ENCODE data around the gene PHRF1. TPM values are rescaled to one million over a fixed set of nuclear protein-coding genes. Genes with fewer than 3 reads are reported as not detected.
"Not testable (repeated sequence)": the region's sequence is repeated elsewhere in the genome, so short reads cannot be mapped to it uniquely, and the experiment has no call there.

Gene PHRF1
- total RNA-seq, 1 donor from 2014 or later, result 28.0 TPM

GRCh38 chr11:650482-650881, 74.2 kb downstream of the PHRF1 start:
- no peak for DNase-seq (ENCODE audit: low read depth, low spot score)

- not testable (repeated sequence) for DNase-seq (ENCODE audit: low read depth, low spot score)
Measured at GRCh38 chr11:653136-653535, 76.9 kb downstream of the PHRF1 start.

DNA sequence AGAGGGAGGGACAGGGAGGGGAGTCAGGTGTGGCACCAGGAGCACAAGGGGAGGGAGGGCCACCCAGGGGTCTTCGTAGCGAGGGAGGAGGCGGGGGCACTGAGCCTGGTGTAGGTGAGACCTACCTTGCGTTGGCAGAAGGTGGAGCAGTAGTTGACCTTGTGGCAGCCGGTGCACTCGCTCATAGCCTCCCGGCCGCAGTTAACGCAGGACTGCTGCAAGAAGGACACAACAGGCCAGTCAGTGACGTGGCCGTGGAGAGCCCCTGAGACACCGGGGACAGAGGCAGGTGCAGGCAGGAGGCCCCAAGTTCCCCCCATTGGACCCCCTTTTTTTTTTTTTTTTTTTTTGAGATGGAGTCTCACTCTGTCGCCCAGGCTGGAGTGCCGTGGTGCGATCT, 77.6 kb downstream of the PHRF1 start:
- no peak for DNase-seq (ENCODE audit: low read depth, low spot score)

DNA sequence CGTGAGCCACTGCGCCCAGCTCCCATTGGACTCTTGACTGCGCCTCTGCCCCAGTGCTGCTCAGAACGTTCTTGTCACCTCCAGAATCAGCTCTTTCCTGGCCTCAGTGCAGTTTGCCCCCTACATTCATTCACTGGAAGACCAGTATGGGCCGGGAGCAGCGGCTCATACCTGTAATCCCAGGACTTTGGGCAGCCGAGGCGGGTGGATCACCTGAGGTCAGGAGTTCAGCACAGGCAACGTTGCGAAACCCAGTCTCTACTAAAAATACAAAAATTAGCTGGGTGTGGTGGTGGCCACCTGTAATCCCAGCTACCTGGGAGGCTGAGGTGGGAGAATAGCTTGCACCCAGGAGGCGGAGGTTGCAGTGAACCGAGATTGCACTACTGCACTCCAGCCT, 78.2 kb downstream of the PHRF1 start:
- not testable (repeated sequence) for DNase-seq (ENCODE audit: low read depth, low spot score)

- no peak for DNase-seq (ENCODE audit: low read depth, low spot score)
Measured at GRCh38 chr11:655036-655726, 78.9 kb downstream of the PHRF1 start.

DNA sequence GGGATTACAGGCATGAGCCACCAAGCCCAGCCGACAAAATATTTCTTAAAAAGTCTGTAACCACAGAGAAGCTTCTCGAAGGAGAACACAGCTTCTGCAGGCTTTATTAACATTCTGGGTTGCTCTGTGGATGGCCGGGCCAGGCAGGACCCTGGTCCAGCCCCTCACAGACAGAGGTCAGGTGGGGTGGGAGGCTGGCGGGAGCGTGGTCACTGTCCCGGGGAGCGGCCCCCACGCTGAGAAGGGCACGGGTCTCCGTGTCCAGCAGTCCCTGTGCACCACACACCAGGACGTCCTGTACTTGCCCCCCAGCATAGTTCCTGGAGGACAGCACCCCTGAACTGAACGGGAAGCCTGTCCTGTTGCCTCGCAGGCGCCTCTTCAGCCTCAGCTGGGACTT, 80.2 kb downstream of the PHRF1 start:
- DNase-seq (ENCODE audit: low read depth, low spot score), result no peak

GRCh38 chr11:656866-657265, 80.6 kb downstream of the PHRF1 start:
- no peak for DNase-seq (ENCODE audit: low read depth, low spot score)

DNA sequence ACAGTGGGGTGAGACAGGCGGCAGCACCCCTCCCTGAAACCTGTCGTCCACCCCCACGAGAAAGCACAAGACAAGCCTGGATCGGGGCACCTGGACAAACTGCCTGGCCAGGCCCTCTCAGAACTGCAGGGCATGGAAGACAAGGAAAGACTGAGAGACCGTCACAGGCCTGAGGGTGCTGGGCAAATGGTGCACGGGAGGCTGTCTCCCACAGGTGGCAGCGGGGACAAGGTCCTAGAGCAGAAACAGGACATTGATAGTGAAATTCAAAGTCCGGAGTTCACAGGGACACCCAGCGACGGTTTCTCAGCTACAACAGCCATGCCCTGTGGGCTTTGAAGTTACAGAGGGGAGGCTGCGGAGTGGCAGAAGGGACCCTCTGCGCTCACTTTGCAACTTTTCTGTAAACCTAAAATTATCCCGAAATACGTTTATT, 81.4 kb downstream of the PHRF1 start:
- DNase-seq (ENCODE audit: low read depth, low spot score), result no peak

GRCh38 chr11:659532-660085, 83.3 kb downstream of the PHRF1 start:
- DNase-seq (ENCODE audit: low read depth, low spot score), result no peak

DNA sequence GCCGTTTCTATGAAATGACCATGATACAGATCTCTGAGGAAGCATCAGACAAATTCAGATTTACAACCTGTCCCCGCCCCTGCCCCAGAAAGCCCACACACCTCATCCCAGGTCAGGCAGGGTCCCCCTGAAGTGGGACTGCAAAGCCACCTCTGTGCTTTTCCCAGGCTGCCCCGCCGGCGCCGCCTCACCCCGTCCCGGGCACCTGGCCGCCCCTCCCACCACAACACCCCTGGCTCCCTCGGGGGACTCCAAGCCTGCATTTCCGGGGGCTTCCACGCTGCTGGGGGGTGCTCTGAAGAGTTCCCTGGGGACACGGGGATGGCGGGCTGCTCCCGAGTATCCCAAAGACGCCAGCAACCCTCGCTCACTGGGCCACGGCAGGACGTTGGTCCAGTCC, 84.0 kb downstream of the PHRF1 start:
- no peak for DNase-seq (ENCODE audit: low read depth, low spot score)

GRCh38 chr11:660681-661444, 84.6 kb downstream of the PHRF1 start:
- no peak for DNase-seq (ENCODE audit: low read depth, low spot score)

Other genes with a start within 250 kb of the PHRF1 start
- 1.5 TPM in 2 replicates for gene B4GALNT4, start 207.0 kb upstream of the PHRF1 start, total RNA-seq
- 0.26 and 0.67 TPM in 2 replicates for gene PKP3, start 182.3 kb upstream of the PHRF1 start, total RNA-seq
- gene SIGIRR, start 161.5 kb upstream of the PHRF1 start, total RNA-seq, result 27.6 and 39.6 TPM in 2 replicates
- gene ANO9, start 134.5 kb upstream of the PHRF1 start, total RNA-seq, result 0.07 TPM in 1 of 2 replicates, not detected in the other
- gene PTDSS2, start 126.2 kb upstream of the PHRF1 start, total RNA-seq, result 32.1 and 39.7 TPM in 2 replicates
- gene RNH1, start 69.2 kb upstream of the PHRF1 start, total RNA-seq, result 288 and 306 TPM in 2 replicates
- 77.7 and 91.6 TPM in 2 replicates for gene HRAS, start 40.9 kb upstream of the PHRF1 start, total RNA-seq
- 0.40 and 0.46 TPM in 2 replicates for gene LRRC56, start 38.9 kb upstream of the PHRF1 start, total RNA-seq
- gene LMNTD2, start 15.7 kb upstream of the PHRF1 start, total RNA-seq, result 0.56 and 0.86 TPM in 2 replicates
- 11.5 and 14.4 TPM in 2 replicates for gene RASSF7, start 15.5 kb upstream of the PHRF1 start, total RNA-seq
- gene IRF7, start 39.5 kb downstream of the PHRF1 start, total RNA-seq, result 8.7 and 16.5 TPM in 2 replicates
- not detected in 2 replicates for gene CDHR5, start 48.5 kb downstream of the PHRF1 start, total RNA-seq
- not detected in 2 replicates for gene SCT, start 50.7 kb downstream of the PHRF1 start, total RNA-seq
- gene DRD4, start 60.8 kb downstream of the PHRF1 start, total RNA-seq, result not detected in 2 replicates
- 45.1 and 66.1 TPM in 2 replicates for gene DEAF1, start 118.8 kb downstream of the PHRF1 start, total RNA-seq
- 8.4 and 9.7 TPM in 2 replicates for gene TMEM80, start 119.3 kb downstream of the PHRF1 start, total RNA-seq
- gene EPS8L2, start 129.8 kb downstream of the PHRF1 start, total RNA-seq, result 2.0 and 3.0 TPM in 2 replicates
- 278 and 283 TPM in 2 replicates for gene TALDO1, start 171.0 kb downstream of the PHRF1 start, total RNA-seq
- 37.5 and 38.1 TPM in 2 replicates for gene GATD1, start 201.0 kb downstream of the PHRF1 start, total RNA-seq
- 0.13 and 0.14 TPM in 2 replicates for gene CEND1, start 213.6 kb downstream of the PHRF1 start, total RNA-seq
- 9.0 and 9.2 TPM in 2 replicates for gene SLC25A22, start 221.8 kb downstream of the PHRF1 start, total RNA-seq
- gene PIDD1, start 228.8 kb downstream of the PHRF1 start, total RNA-seq, result 7.0 and 7.5 TPM in 2 replicates
- 248 and 277 TPM in 2 replicates for gene RPLP2, start 233.5 kb downstream of the PHRF1 start, total RNA-seq
- 21.5 and 22.4 TPM in 2 replicates for gene PNPLA2, start 242.4 kb downstream of the PHRF1 start, total RNA-seq